Rectal smooth muscle tissue (tissue), 1 donor: ENCODE measurements around the gene ARL8B.

Source experiments
- H3K27ac ChIP-seq: one replicate; pipeline ENCODE4 v1.7.0; 2013; ENCODE audit warnings: low read depth, low read length, inconsistent platforms
- H3K27me3 ChIP-seq: one replicate; pipeline ENCODE4 v1.7.0; 2013; ENCODE audit warnings: low read length; ENCODE audit not compliant: control insufficient read depth, insufficient read depth
- H3K36me3 ChIP-seq: one replicate; pipeline ENCODE4 v1.7.0; 2013; ENCODE audit warnings: low read length; ENCODE audit not compliant: control insufficient read depth, insufficient read depth
- H3K4me1 ChIP-seq: one replicate; pipeline ENCODE4 v1.7.0; 2013; ENCODE audit warnings: low read length; ENCODE audit not compliant: control insufficient read depth, insufficient read depth
- H3K4me3 ChIP-seq: one replicate; pipeline ENCODE4 v1.7.0; 2013; ENCODE audit warnings: low read length
- H3K9ac ChIP-seq: one replicate; pipeline ENCODE4 v1.7.0; 2013; ENCODE audit warnings: low read length

Gene ARL8B

GRCh38 chr3:5213574-5213966 lies 91.5 kb downstream of the ARL8B start:
- Histone ChIP-seq H3K4me3 (no peak overlapping the region), H3K9ac (no peak overlapping the region), H3K36me3 (peaks cover 56% of the 10 kb centered on the region), H3K4me1 (no peaks in the 10 kb centered on the region), H3K27ac (no peak overlapping the region), H3K27me3 (no peaks in the 10 kb centered on the region)

GRCh38 chr3:5214352-5214751 lies 92.3 kb downstream of the ARL8B start:
- peaks cover 52% of the 10 kb centered on the region for H3K36me3 ChIP-seq
- no peak overlapping the region for H3K27ac ChIP-seq
- H3K4me3 ChIP-seq: no peak overlapping the region
- H3K9ac ChIP-seq: no peak overlapping the region
- no peaks in the 10 kb centered on the region for H3K27me3 ChIP-seq
- no peaks in the 10 kb centered on the region for H3K4me1 ChIP-seq

- Histone ChIP-seq H3K9ac (no peak overlapping the region), H3K27ac (no peak overlapping the region), H3K4me3 (no peak overlapping the region), H3K4me1 (no peaks in the 10 kb centered on the region), H3K36me3 (peaks cover 31% of the 10 kb centered on the region), H3K27me3 (no peaks in the 10 kb centered on the region)
Measured at GRCh38 chr3:5217824-5218595, 95.9 kb downstream of the ARL8B start.

GRCh38 chr3:5218815-5219214 lies 96.7 kb downstream of the ARL8B start:
- no peak overlapping the region for H3K4me3 ChIP-seq
- H3K36me3 ChIP-seq: peaks cover 24% of the 10 kb centered on the region
- no peak overlapping the region for H3K9ac ChIP-seq
- no peak overlapping the region for H3K27ac ChIP-seq
- no peaks in the 10 kb centered on the region for H3K4me1 ChIP-seq
- no peaks in the 10 kb centered on the region for H3K27me3 ChIP-seq

GRCh38 chr3:5219216-5219615 lies 97.1 kb downstream of the ARL8B start:
- H3K36me3 ChIP-seq: peaks cover 20% of the 10 kb centered on the region

GRCh38 chr3:5220193-5220592 lies 98.1 kb downstream of the ARL8B start:
- H3K9ac ChIP-seq: no peak overlapping the region
- no peak overlapping the region for H3K4me3 ChIP-seq
- peaks cover 19% of the 10 kb centered on the region for H3K36me3 ChIP-seq
- H3K27ac ChIP-seq: no peak overlapping the region
- H3K4me1 ChIP-seq: no peaks in the 10 kb centered on the region
- no peaks in the 10 kb centered on the region for H3K27me3 ChIP-seq

More at GRCh38 chr3:5219216-5219615, 97.1 kb downstream of the ARL8B start:
- Histone ChIP-seq H3K9ac (no peak overlapping the region), H3K27ac (no peak overlapping the region), H3K27me3 (no peaks in the 10 kb centered on the region), H3K4me3 (no peak overlapping the region), H3K4me1 (no peaks in the 10 kb centered on the region)

GRCh38 chr3:5220667-5221431 lies 98.8 kb downstream of the ARL8B start:
- no peak overlapping the region for H3K27ac ChIP-seq
- no peaks in the 10 kb centered on the region for H3K27me3 ChIP-seq
- H3K9ac ChIP-seq: no peak overlapping the region
- peaks cover 13% of the 10 kb centered on the region for H3K36me3 ChIP-seq
- H3K4me3 ChIP-seq: no peak overlapping the region
- no peaks in the 10 kb centered on the region for H3K4me1 ChIP-seq

GRCh38 chr3:5221701-5222100 lies 99.6 kb downstream of the ARL8B start:
- no peak overlapping the region for H3K4me3 ChIP-seq
- no peaks in the 10 kb centered on the region for H3K27me3 ChIP-seq
- no peak overlapping the region for H3K9ac ChIP-seq
- H3K4me1 ChIP-seq: no peaks in the 10 kb centered on the region
- H3K27ac ChIP-seq: no peak overlapping the region
- H3K36me3 ChIP-seq: peaks cover 6% of the 10 kb centered on the region

DNA sequence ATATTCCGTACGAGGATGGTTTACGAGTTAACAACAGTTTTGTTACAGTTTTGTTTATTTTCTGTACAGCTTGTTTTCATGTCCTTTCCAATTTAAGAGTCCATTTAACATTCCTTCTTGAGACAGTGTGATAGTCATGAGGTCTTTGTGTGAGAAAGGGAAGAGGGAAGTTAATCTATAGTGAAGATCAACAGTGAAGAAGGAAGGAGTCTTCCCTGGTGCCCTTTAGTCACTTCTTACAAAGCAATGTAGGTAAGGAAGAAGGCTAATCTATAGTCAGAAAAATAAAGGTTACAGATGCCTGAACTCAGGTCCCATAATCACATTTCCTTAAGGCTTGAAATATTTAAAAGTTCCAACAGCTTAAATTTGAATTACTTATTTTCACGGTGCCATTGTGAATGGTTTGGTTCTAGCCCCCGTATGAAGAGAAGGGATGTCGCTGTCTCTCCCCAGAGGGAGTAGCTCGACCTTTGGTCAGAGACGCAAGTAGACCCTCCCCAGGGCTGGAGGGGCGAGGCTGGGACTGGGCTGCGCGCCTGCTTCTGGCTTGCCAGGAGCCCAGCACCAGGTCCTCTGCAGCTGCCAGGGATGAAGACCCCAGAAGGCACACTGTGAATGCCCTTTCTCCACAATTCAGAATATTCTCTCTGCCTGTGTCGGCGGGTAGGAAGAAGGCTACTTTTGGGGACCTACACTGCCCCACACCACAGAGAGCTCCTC lies 100.4 kb downstream of the ARL8B start:
- Histone ChIP-seq H3K36me3 (no peaks in the 10 kb centered on the region), H3K27me3 (no peaks in the 10 kb centered on the region), H3K4me3 (no peak overlapping the region), H3K9ac (no peak overlapping the region), H3K4me1 (no peaks in the 10 kb centered on the region), H3K27ac (no peak overlapping the region)

- H3K27ac ChIP-seq: no peak overlapping the region
- no peaks in the 10 kb centered on the region for H3K27me3 ChIP-seq
Measured at GRCh38 chr3:5226783-5227182, 104.7 kb downstream of the ARL8B start.

DNA sequence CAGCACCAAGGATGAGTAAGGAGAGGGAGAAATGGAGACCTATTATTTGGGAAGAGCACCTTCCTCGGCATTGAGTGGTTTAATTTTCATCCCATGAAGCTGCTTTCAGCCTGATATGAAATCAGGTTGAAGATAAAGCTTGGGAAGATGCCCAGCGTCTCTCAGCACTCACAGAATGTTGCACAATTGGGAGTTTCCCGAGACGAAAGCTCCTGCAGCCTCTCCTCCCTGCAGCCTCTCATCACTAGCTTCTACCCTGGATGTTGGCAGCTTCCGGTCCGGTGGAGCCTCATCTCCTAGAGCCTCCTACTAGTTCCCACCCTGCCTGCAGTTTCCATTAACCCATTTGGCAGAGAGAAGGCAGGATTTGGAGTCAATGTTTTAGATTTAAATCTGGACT lies 105.7 kb downstream of the ARL8B start:
- no peaks in the 10 kb centered on the region for H3K27me3 ChIP-seq

More at GRCh38 chr3:5226783-5227182, 104.7 kb downstream of the ARL8B start:
- no peak overlapping the region for H3K9ac ChIP-seq
- H3K36me3 ChIP-seq: no peaks in the 10 kb centered on the region
- H3K4me3 ChIP-seq: no peak overlapping the region
- no peaks in the 10 kb centered on the region for H3K4me1 ChIP-seq

DNA sequence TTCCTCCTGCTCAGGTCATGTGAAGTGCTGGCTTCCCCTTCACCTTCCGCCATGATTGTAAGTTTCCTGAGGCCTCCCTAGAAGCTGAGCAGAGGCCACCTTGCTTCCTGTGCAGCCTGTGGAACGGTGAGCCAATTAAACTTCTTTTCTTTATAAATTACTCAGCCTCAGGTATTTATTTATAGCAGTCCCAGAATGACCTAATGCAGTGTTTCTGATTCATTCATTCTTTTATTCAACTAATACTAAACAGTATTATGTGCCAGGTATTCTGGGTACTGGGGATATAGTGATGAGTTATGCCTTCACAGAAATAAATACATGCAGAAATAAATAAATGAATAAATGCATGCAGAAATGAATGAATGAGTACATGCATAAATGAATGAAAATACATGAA lies 107.3 kb downstream of the ARL8B start:
- Histone ChIP-seq H3K27me3 (no peaks in the 10 kb centered on the region), H3K4me3 (no peak overlapping the region), H3K27ac (no peak overlapping the region), H3K4me1 (no peaks in the 10 kb centered on the region), H3K36me3 (no peaks in the 10 kb centered on the region), H3K9ac (no peak overlapping the region)

More for the DNA sequence above, 105.7 kb downstream of the ARL8B start:
- Histone ChIP-seq H3K4me1 (no peaks in the 10 kb centered on the region), H3K36me3 (no peaks in the 10 kb centered on the region), H3K27ac (no peak overlapping the region), H3K9ac (no peak overlapping the region), H3K4me3 (no peak overlapping the region)
